GM08714 (cell line): ENCODE measurements around the gene PRR33.

Source experiments
- H3K4me3 ChIP-seq: fragments of 200-500 bp; sonication (Bioruptor generic); 2 replicates; pipeline ENCODE4 v1.5.1; 2014; ENCODE audit warnings: mild to moderate bottlenecking, low read length, inconsistent platforms
- ZNF274 ChIP-seq: IDR thresholded peaks from 2 replicates; pipeline ENCODE4 v1.6.1; 2012; ENCODE audit warnings: mild to moderate bottlenecking, low read depth, low read length

The PRR33 gene

GRCh38 chr11:1923201-1923956 lies 31.7 kb upstream of the PRR33 start:
- no peak for TF ChIP-seq ZNF274
- no peak overlapping the region for H3K4me3 ChIP-seq

GRCh38 chr11:1922481-1923081 lies 30.9 kb upstream of the PRR33 start:
- no peak overlapping the region for H3K4me3 ChIP-seq
- no peak for TF ChIP-seq ZNF274

GRCh38 chr11:1921574-1922141 lies 30.0 kb upstream of the PRR33 start:
- no peak for TF ChIP-seq ZNF274
- H3K4me3 ChIP-seq: no peak overlapping the region

GRCh38 chr11:1920909-1921573 lies 29.3 kb upstream of the PRR33 start:
- no peak overlapping the region for H3K4me3 ChIP-seq
- no peak for TF ChIP-seq ZNF274

- H3K4me3 ChIP-seq: no peak overlapping the region
- TF ChIP-seq ZNF274: no peak
These were observed 28.6 kb upstream of the PRR33 start for GRCh38 chr11:1920128-1920908.

- TF ChIP-seq ZNF274: no peak
- no peak within 1 kb of the TSS for H3K4me3 ChIP-seq
These were observed 27.9 kb upstream of the PRR33 start, which contains the start of gene TNNT3 for GRCh38 chr11:1919391-1920127. TSS of gene TNNT3 (plus strand) at chr11:1919703. CDS start at chr11:1922875, 3,172 bp downstream.

- H3K4me3 ChIP-seq: no peak overlapping the region
- TF ChIP-seq ZNF274: no peak
These were observed 27.0 kb upstream of the PRR33 start for GRCh38 chr11:1918436-1919315.

- TF ChIP-seq ZNF274: no peak
- no peak overlapping the region for H3K4me3 ChIP-seq
These were observed 26.1 kb upstream of the PRR33 start for GRCh38 chr11:1917523-1918435.

GRCh38 chr11:1916986-1917522 lies 25.4 kb upstream of the PRR33 start:
- no peak overlapping the region for H3K4me3 ChIP-seq
- TF ChIP-seq ZNF274: no peak

GRCh38 chr11:1916132-1916985 lies 24.7 kb upstream of the PRR33 start:
- no peak overlapping the region for H3K4me3 ChIP-seq
- TF ChIP-seq ZNF274: no peak
